ENCODE measurements around the gene SEL1L. TPM values are rescaled to one million over a fixed set of nuclear protein-coding genes. Genes with fewer than 3 reads are reported as not detected.

SEL1L gene
- polyA plus RNA-seq, 1 donor from 2014 or later: 39.7 TPM

DNA sequence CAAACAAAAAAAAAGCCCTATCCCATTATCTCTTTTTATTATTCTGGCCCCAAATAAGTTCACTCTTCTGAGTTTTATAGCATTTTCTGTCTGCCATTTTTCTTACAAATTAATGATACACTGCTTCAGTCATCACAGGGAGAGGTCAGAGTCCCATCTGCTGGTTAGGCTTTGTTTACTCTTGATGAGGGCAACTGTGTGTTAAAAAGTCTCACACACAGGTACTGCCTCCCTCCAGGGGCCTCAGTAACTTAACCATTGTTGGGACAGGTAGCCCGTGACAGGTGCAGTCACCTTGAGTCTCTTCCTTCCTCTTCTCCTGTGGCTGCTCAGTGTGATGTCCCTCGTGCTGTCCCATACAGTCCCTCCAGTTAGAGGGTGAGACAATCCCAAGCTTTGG is 45.5 kb upstream of the SEL1L start:
- Histone ChIP-seq H3K79me2 (replicated peaks; ENCODE audit: insufficient read depth, low read length) (no peaks in the 10 kb centered on the region), H3K27ac (ENCODE audit: low read length) (no peak overlapping the region), H3K9ac (ENCODE audit: low read length) (no peak overlapping the region), H3K9me3 (ENCODE audit: low read length) (no peaks in the 10 kb centered on the region), H3K36me3 (ENCODE audit: insufficient read depth, low read length) (no peaks in the 10 kb centered on the region), H3K4me2 (ENCODE audit: low read length) (no peak overlapping the region), H3K4me3 (ENCODE audit: low read length) (no peak overlapping the region), H2AFZ (ENCODE audit: low read depth, low read length) (no peak overlapping the region), H3K9me2 (ENCODE audit: insufficient read depth, low read length) (no peaks in the 10 kb centered on the region), H3K27me3 (ENCODE audit: insufficient read depth, low read depth, low read length) (no peaks in the 10 kb centered on the region), H3F3A (ENCODE audit: insufficient read depth, low read length, poor library complexity, severe bottlenecking) (no peaks in the 10 kb centered on the region), H4K20me1 (ENCODE audit: insufficient read depth) (no peaks in the 10 kb centered on the region)
- TF ChIP-seq EP300 (conservative IDR thresholded peaks at IDR 0.05; ENCODE audit: poor library complexity, severe bottlenecking) (no peak), TAF1 (IDR thresholded peaks at IDR 0.05; ENCODE audit: low read depth) (no peak), RAD21 (conservative IDR thresholded peaks at IDR 0.05) (no peak), EZH2 (IDR thresholded peaks at IDR 0.05; ENCODE audit: borderline replicate concordance, insufficient read depth, low read length, poor library complexity, severe bottlenecking) (no peak), MXI1 (conservative IDR thresholded peaks at IDR 0.05; ENCODE audit: poor library complexity, severe bottlenecking) (no peak), SMC3 (conservative IDR thresholded peaks at IDR 0.05; ENCODE audit: poor library complexity) (no peak), POLR2AphosphoS5 (IDR thresholded peaks at IDR 0.05) (no peak)
- TF ChIP-seq, protein P1, sequence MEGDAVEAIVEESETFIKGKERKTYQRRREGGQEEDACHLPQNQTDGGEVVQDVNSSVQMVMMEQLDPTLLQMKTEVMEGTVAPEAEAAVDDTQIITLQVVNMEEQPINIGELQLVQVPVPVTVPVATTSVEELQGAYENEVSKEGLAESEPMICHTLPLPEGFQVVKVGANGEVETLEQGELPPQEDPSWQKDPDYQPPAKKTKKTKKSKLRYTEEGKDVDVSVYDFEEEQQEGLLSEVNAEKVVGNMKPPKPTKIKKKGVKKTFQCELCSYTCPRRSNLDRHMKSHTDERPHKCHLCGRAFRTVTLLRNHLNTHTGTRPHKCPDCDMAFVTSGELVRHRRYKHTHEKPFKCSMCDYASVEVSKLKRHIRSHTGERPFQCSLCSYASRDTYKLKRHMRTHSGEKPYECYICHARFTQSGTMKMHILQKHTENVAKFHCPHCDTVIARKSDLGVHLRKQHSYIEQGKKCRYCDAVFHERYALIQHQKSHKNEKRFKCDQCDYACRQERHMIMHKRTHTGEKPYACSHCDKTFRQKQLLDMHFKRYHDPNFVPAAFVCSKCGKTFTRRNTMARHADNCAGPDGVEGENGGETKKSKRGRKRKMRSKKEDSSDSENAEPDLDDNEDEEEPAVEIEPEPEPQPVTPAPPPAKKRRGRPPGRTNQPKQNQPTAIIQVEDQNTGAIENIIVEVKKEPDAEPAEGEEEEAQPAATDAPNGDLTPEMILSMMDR (IDR thresholded peaks at IDR 0.05; ENCODE audit: poor library complexity, severe bottlenecking): no peak
- TF ChIP-seq, protein P2, sequence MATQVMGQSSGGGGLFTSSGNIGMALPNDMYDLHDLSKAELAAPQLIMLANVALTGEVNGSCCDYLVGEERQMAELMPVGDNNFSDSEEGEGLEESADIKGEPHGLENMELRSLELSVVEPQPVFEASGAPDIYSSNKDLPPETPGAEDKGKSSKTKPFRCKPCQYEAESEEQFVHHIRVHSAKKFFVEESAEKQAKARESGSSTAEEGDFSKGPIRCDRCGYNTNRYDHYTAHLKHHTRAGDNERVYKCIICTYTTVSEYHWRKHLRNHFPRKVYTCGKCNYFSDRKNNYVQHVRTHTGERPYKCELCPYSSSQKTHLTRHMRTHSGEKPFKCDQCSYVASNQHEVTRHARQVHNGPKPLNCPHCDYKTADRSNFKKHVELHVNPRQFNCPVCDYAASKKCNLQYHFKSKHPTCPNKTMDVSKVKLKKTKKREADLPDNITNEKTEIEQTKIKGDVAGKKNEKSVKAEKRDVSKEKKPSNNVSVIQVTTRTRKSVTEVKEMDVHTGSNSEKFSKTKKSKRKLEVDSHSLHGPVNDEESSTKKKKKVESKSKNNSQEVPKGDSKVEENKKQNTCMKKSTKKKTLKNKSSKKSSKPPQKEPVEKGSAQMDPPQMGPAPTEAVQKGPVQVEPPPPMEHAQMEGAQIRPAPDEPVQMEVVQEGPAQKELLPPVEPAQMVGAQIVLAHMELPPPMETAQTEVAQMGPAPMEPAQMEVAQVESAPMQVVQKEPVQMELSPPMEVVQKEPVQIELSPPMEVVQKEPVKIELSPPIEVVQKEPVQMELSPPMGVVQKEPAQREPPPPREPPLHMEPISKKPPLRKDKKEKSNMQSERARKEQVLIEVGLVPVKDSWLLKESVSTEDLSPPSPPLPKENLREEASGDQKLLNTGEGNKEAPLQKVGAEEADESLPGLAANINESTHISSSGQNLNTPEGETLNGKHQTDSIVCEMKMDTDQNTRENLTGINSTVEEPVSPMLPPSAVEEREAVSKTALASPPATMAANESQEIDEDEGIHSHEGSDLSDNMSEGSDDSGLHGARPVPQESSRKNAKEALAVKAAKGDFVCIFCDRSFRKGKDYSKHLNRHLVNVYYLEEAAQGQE (IDR thresholded peaks at IDR 0.05; ENCODE audit: borderline replicate concordance): no peak

DNA sequence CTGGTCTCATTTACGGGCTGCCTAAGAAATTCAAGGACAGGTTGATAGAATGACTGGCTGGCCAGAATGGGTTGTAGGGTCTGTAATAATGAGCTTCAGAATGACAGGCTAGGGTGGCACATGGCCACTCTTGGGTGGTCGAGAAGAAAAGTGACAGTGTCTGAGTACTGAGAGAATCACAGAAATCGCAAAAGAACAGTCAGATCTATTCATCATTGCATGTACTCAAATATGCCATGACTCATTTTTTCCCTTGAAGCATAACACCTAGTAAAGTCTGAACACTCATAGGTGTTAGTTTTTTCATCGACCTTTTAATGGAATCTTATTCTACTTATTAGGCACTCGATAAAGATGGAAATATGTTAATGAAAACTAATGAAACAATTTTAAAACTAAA is 37.8 kb upstream of the SEL1L start:
- H3K79me2 ChIP-seq (replicated peaks; ENCODE audit: insufficient read depth, low read length): no peaks in the 10 kb centered on the region
- TF ChIP-seq EP300 (conservative IDR thresholded peaks at IDR 0.05; ENCODE audit: poor library complexity, severe bottlenecking) (no peak), EZH2 (IDR thresholded peaks at IDR 0.05; ENCODE audit: borderline replicate concordance, insufficient read depth, low read length, poor library complexity, severe bottlenecking) (no peak), TAF1 (IDR thresholded peaks at IDR 0.05; ENCODE audit: low read depth) (no peak), RAD21 (conservative IDR thresholded peaks at IDR 0.05) (no peak), MXI1 (conservative IDR thresholded peaks at IDR 0.05; ENCODE audit: poor library complexity, severe bottlenecking) (no peak), POLR2AphosphoS5 (IDR thresholded peaks at IDR 0.05) (no peak), SMC3 (conservative IDR thresholded peaks at IDR 0.05; ENCODE audit: poor library complexity) (no peak)
- TF ChIP-seq, protein P1 (IDR thresholded peaks at IDR 0.05; ENCODE audit: poor library complexity, severe bottlenecking): no peak
- TF ChIP-seq, protein P2 (IDR thresholded peaks at IDR 0.05; ENCODE audit: borderline replicate concordance): no peak
- no peaks in the 10 kb centered on the region for H3K27me3 ChIP-seq (ENCODE audit: insufficient read depth, low read depth, low read length)
- H3K4me3 ChIP-seq (ENCODE audit: low read length): no peak overlapping the region
- H3K9ac ChIP-seq (ENCODE audit: low read length): no peak overlapping the region
- H3K27ac ChIP-seq (ENCODE audit: low read length): no peak overlapping the region
- no peak overlapping the region for H2AFZ ChIP-seq (ENCODE audit: low read depth, low read length)
- no peaks in the 10 kb centered on the region for H3K9me2 ChIP-seq (ENCODE audit: insufficient read depth, low read length)
- no peak overlapping the region for H3K4me2 ChIP-seq (ENCODE audit: low read length)
- H3K36me3 ChIP-seq (ENCODE audit: insufficient read depth, low read length): no peaks in the 10 kb centered on the region
- no peaks in the 10 kb centered on the region for H3F3A ChIP-seq (ENCODE audit: insufficient read depth, low read length, poor library complexity, severe bottlenecking)
- no peaks in the 10 kb centered on the region for H4K20me1 ChIP-seq (ENCODE audit: insufficient read depth)
- no peaks in the 10 kb centered on the region for H3K9me3 ChIP-seq (ENCODE audit: low read length)
